GM23338 (cell line): Measurements from ENCODE around the gene SERINC4. TPM values are rescaled to one million over a fixed set of nuclear protein-coding genes. Genes with fewer than 3 reads are reported as not detected.
A peak's percentile ranks its signal among the peaks of the same experiment; 100 is the strongest.
"Not testable (repeated sequence)": the region's sequence is repeated elsewhere in the genome, so short reads cannot be mapped to it uniquely, and the experiment has no call there.

Source experiments
- ATAC-seq: fragments of 200-7000 bp; cut with Tn5 transposase; 3 replicates; pipeline ENCODE4 v1.9.1; 2020
- DNase-seq: peaks from one replicate; pipeline ENCODE4 v3.0.0-alpha.2; 2015; ENCODE audit warnings: low spot score
- H2AFZ ChIP-seq: fragments of 200-600 bp; sonication (generic); 2 replicates; pipeline ENCODE4 v1.8.0; 2016; ENCODE audit warnings: antibody characterized with exemption, mild to moderate bottlenecking, moderate library complexity
- H3F3A ChIP-seq: fragments of 200-600 bp; sonication (generic); replicated peaks from 2 replicates; pipeline ENCODE4 v1.8.0; 2017; ENCODE audit warnings: antibody characterized with exemption, mixed run types, low read depth
- H3K27ac ChIP-seq: fragments of 200-600 bp; sonication (generic); 2 replicates; pipeline ENCODE4 v1.6.1; 2016; ENCODE audit warnings: low read depth
- H3K27me3 ChIP-seq: fragments of 200-600 bp; sonication (generic); 2 replicates; pipeline ENCODE4 v1.8.0; 2016; ENCODE audit warnings: mild to moderate bottlenecking, mixed run types, moderate library complexity; ENCODE audit not compliant: insufficient read depth
- H3K36me3 ChIP-seq: fragments of 200-600 bp; sonication (generic); 2 replicates; pipeline ENCODE4 v1.8.0; 2016; ENCODE audit warnings: mild to moderate bottlenecking; ENCODE audit not compliant: insufficient read depth
- H3K4me1 ChIP-seq: fragments of 200-600 bp; sonication (generic); 2 replicates; pipeline ENCODE4 v1.8.0; 2016; ENCODE audit warnings: mild to moderate bottlenecking, moderate library complexity; ENCODE audit not compliant: insufficient read depth
- H3K4me2 ChIP-seq: fragments of 200-600 bp; sonication (generic); 2 replicates; pipeline ENCODE4 v1.7.1; 2017; ENCODE audit warnings: mixed run types
- H3K4me3 ChIP-seq: fragments of 200-600 bp; sonication (generic); 2 replicates; pipeline ENCODE4 v1.6.1; 2016; ENCODE audit warnings: mixed run types
- H3K79me2 ChIP-seq: fragments of 200-600 bp; sonication (generic); replicated peaks from 2 replicates; pipeline ENCODE4 v1.8.0; 2017; ENCODE audit warnings: mild to moderate bottlenecking; ENCODE audit not compliant: insufficient read depth
- H3K9me2 ChIP-seq: fragments of 200-600 bp; sonication (generic); 2 replicates; pipeline ENCODE4 v1.8.0; 2017; ENCODE audit not compliant: insufficient read depth
- H4K20me1 ChIP-seq: fragments of 200-600 bp; sonication (generic); replicated peaks from 2 replicates; pipeline ENCODE4 v1.8.0; 2017; ENCODE audit warnings: mild to moderate bottlenecking; ENCODE audit not compliant: insufficient read depth
- H3K27ac Mint-ChIP-seq: 2 replicates; pipeline ENCODE4 v1.8.0; 2020; ENCODE audit warnings: inconsistent platforms, mild to moderate bottlenecking, moderate library complexity, mixed read lengths
- H3K27me3 Mint-ChIP-seq: 3 replicates; pipeline ENCODE4 v1.8.0; 2022; ENCODE audit warnings: low read depth, mild to moderate bottlenecking, moderate library complexity, mixed read lengths, inconsistent platforms; ENCODE audit not compliant: insufficient read depth, poor library complexity
- H3K36me3 Mint-ChIP-seq: 3 replicates; pipeline ENCODE4 v1.8.0; 2021; ENCODE audit warnings: low read depth, mild to moderate bottlenecking, inconsistent platforms, moderate library complexity, mixed read lengths
- H3K4me1 Mint-ChIP-seq: 3 replicates; pipeline ENCODE4 v1.8.0; 2020; ENCODE audit warnings: mild to moderate bottlenecking, inconsistent platforms, mixed read lengths
- H3K4me3 Mint-ChIP-seq: 3 replicates; pipeline ENCODE4 v1.8.0; 2021; ENCODE audit warnings: moderate library complexity, mild to moderate bottlenecking, inconsistent platforms, mixed read lengths
- H3K9me3 Mint-ChIP-seq: 3 replicates; pipeline ENCODE4 v1.8.0; 2020; ENCODE audit warnings: moderate library complexity, mild to moderate bottlenecking, inconsistent platforms, mixed read lengths
- CREB1 ChIP-seq: fragments of 250-450 bp; sonication (Bioruptor Pico); IDR thresholded peaks from 2 replicates; pipeline ENCODE4 v1.5.0; 2020; ENCODE audit warnings: low read depth, mild to moderate bottlenecking, moderate library complexity
- EZH2 ChIP-seq: fragments of 200-600 bp; sonication (generic); IDR thresholded peaks from one replicate; pipeline ENCODE4 v1.8.0; 2017; ENCODE audit warnings: antibody characterized with exemption, mild to moderate bottlenecking, low read depth; ENCODE audit not compliant: unreplicated experiment
- EZH2phosphoT487 ChIP-seq: fragments of 200-600 bp; sonication (generic); IDR thresholded peaks from one replicate; pipeline ENCODE4 v1.8.1; 2018; ENCODE audit warnings: antibody characterized with exemption; ENCODE audit not compliant: unreplicated experiment
- JUNB ChIP-seq: IDR thresholded peaks from one replicate; pipeline ENCODE4 v1.6.1; 2016; ENCODE audit warnings: antibody characterized with exemption; ENCODE audit not compliant: unreplicated experiment
- NANOG ChIP-seq: IDR thresholded peaks from 2 replicates; pipeline ENCODE4 v1.6.1; 2016; ENCODE audit warnings: antibody characterized with exemption, borderline replicate concordance
- POLR2AphosphoS5 ChIP-seq: IDR thresholded peaks from 2 replicates; pipeline ENCODE4 v1.6.1; 2016; ENCODE audit warnings: antibody characterized with exemption, low read depth
- STAT1 ChIP-seq: IDR thresholded peaks from one replicate; pipeline ENCODE4 v1.6.1; 2016; ENCODE audit warnings: antibody characterized with exemption; ENCODE audit not compliant: unreplicated experiment
- ZNF114 ChIP-seq: fragments of 250-450 bp; sonication (Bioruptor Pico); IDR thresholded peaks from 2 replicates; pipeline ENCODE4 v1.5.0; 2020; ENCODE audit warnings: mild to moderate bottlenecking, moderate library complexity
- ZNF331 ChIP-seq: fragments of 250-450 bp; sonication (Bioruptor Pico); IDR thresholded peaks from 2 replicates; pipeline ENCODE4 v1.5.0; 2020; ENCODE audit warnings: low read depth, mild to moderate bottlenecking, moderate library complexity
- polyA plus RNA-seq: library from polyadenylated mRNA; unstranded; fragments of >200 nt; fragmentation: Nextera tagmentation; extraction: Ambion mirVana; gene quantifications from 2 replicates; pipeline ENCODE4 v1.2.1, GENCODE V29; 2016
- total RNA-seq: library from RNA; depleted of rRNA; stranded (reverse); fragments of >200 nt; shearing (Covaris generic); gene quantifications from 2 replicates; pipeline ENCODE4 v1.2.3, GENCODE V29; 2014
- TF ChIP-seq, protein P1 (sequence below), 2 experiments: fragments of 200-600 bp in 1 of 2; sonication (generic) in 1 of 2; conservative IDR thresholded peaks; 2 replicates each; pipeline versions ENCODE4 v1.5.1 to v1.6.1; 2016 to 2017; ENCODE audit warnings: antibody characterized with exemption in 2 of 2, low read depth in 2 of 2, mild to moderate bottlenecking in 2 of 2, moderate library complexity in 1 of 2

SERINC4 gene
- total and polyA plus RNA-seq, 2 experiments from 2014 or later: not detected

- TF ChIP-seq, protein P1, sequence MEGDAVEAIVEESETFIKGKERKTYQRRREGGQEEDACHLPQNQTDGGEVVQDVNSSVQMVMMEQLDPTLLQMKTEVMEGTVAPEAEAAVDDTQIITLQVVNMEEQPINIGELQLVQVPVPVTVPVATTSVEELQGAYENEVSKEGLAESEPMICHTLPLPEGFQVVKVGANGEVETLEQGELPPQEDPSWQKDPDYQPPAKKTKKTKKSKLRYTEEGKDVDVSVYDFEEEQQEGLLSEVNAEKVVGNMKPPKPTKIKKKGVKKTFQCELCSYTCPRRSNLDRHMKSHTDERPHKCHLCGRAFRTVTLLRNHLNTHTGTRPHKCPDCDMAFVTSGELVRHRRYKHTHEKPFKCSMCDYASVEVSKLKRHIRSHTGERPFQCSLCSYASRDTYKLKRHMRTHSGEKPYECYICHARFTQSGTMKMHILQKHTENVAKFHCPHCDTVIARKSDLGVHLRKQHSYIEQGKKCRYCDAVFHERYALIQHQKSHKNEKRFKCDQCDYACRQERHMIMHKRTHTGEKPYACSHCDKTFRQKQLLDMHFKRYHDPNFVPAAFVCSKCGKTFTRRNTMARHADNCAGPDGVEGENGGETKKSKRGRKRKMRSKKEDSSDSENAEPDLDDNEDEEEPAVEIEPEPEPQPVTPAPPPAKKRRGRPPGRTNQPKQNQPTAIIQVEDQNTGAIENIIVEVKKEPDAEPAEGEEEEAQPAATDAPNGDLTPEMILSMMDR (conservative IDR thresholded peaks at IDR 0.05; ENCODE audit: low read depth in 2 of 2): no peak
- no peak for TF ChIP-seq CREB1 (CRISPR knock-in tag)
These were observed 26.0 kb upstream of the SERINC4 start (continued) for GRCh38 chr15:43826029-43826507.

- peaks cover 23% of the 10 kb centered on the region for H3K9me3 Mint-ChIP-seq
- Histone ChIP-seq H3K9me2 (peaks cover 12% of the 10 kb centered on the region), H4K20me1 (peaks cover 10% of the 10 kb centered on the region), H3K79me2 (peaks cover 39% of the 10 kb centered on the region), H3F3A (peaks cover 14% of the 10 kb centered on the region), H3K27me3 (peaks cover 15% of the 10 kb centered on the region)
- not testable (repeated sequence) for H3K27ac Mint-ChIP-seq, H3K4me3 Mint-ChIP-seq, H3K27ac ChIP-seq, H3K4me1 Mint-ChIP-seq, H2AFZ ChIP-seq, ATAC-seq, H3K36me3 ChIP-seq, DNase-seq, H3K4me2 ChIP-seq, H3K4me1 ChIP-seq, H3K4me3 ChIP-seq
- H3K27me3 Mint-ChIP-seq: peaks cover 27% of the 10 kb centered on the region
- H3K36me3 Mint-ChIP-seq: peaks cover 32% of the 10 kb centered on the region
These were observed 25.3 kb upstream of the SERINC4 start for GRCh38 chr15:43825305-43825704.

DNA sequence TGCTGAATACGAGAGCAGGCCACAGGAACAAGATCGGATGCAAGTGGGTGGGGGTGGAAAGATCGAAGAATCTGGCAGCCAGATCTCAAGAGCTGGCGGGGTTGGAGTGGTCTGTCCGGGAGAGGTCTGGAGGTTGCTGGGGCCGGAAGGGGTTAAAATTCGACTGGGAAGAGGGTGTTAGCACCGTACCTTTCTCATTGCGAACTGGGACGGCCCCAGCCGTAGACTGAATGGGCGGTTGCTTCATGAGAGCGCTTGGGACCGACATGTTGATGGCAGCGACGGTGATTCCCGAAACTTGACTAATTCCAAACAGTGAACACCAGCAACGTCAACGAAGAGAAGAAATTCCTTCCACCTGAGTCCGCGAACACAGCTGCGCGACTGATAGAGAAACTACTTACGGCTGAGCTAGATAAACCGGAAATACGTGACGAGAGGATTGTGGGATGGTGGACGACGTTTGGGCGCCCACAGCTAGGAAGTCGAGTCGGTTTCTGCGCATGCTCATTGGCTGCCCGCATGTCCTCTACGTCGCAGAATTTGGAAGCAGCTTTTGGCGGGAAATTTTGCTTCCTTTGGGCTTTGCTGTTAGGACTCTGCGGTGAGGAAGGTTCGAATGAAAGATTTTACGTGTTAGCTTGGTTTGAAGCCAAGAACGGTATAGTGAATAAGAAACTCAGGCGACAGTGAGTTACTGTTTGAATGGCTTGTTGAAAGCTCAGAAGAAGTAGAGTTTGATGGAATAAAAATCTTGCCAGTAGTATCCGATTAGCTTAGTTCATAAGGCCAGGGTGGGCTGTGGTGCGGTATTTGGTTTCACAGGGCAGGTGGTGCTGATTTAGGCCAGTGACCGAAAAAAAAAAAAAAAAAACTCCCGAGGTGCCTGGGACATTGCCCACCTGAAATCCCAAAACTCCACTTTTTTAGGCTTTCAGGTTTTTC lies 24.6 kb upstream of the SERINC4 start, which contains the start of gene MFAP1:
TSS of gene MFAP1 (minus strand) at position 389 of the 945 bp plus-strand sequence. CDS start at position 268, 121 bp downstream.
- Histone ChIP-seq H3K79me2 (peaks cover 47% of the 10 kb centered on the region), H3K27me3 (peaks cover 15% of the 10 kb centered on the region), H3K4me2 (peak within 1 kb of the TSS; percentile 74), H3F3A (peaks cover 14% of the 10 kb centered on the region), H3K36me3 (no peaks in the 10 kb centered on the region; the same call in 1 of the 2 replicates), H3K9me2 (peaks cover 12% of the 10 kb centered on the region), H3K4me3 (peak within 1 kb of the TSS; percentile 61), H2AFZ (peak within 1 kb of the TSS; percentile 86; the same call in 1 of the 2 replicates), H4K20me1 (peaks cover 10% of the 10 kb centered on the region), H3K4me1 (no peaks in the 10 kb centered on the region), H3K27ac (peak within 1 kb of the TSS; percentile 81)
- peak; percentile 88 for ATAC-seq
- Mint-ChIP-seq H3K4me3 (peak within 1 kb of the TSS; percentile 96), H3K36me3 (peaks cover 32% of the 10 kb centered on the region), H3K27ac (peak within 1 kb of the TSS; percentile 95), H3K4me1 (peaks cover 4% of the 10 kb centered on the region; the same call in 1 of the 3 replicates), H3K27me3 (peaks cover 27% of the 10 kb centered on the region), H3K9me3 (peaks cover 23% of the 10 kb centered on the region)
- DNase-seq: peak; percentile 97
- TF ChIP-seq ZNF331 (CRISPR knock-in tag) (no peak), STAT1 (no peak), JUNB (no peak), POLR2AphosphoS5 (peak; percentile 98), NANOG (no peak), ZNF114 (no peak), EZH2phosphoT487 (no peak), EZH2 (no peak)
- TF ChIP-seq, protein P1 (conservative IDR thresholded peaks at IDR 0.05; ENCODE audit: low read depth in 2 of 2): no peak
